ENCODE results near the gene DNM1. TPM values are rescaled to one million over a fixed set of nuclear protein-coding genes. Genes with fewer than 3 reads are reported as not detected.

DNM1 gene
- total and polyA plus RNA-seq, 4 donors: 1.2 to 23.7 (median 6.1) TPM

DNA sequence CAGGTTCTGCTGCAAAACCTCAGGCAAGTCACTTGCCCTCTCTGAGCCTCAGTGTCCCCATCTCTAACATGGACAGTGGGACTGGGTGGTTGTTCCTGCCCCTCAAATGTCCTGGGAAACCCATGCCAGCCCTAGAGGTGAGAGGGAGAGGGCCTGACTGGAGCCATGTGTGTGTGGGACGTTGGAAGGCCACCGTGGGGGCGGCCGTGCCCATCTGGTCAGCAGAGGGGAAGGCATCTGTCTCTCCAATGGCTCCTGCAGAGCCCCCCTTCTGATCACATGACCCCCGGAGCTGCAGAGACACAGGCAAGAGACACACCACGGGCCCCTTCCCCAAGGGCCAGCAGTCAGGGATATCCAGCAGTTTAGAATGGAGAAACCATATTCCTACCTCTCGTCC lies 1.7 kb downstream of the DNM1 start:
- Histone ChIP-seq H3K36me3 (ENCODE audit: control insufficient read depth in 4 of 4, insufficient read depth in 4 of 4, low read length in 4 of 4) (no peaks in the 10 kb centered on the region), H3K4me3 (no peak overlapping the region), H3K4me1 (ENCODE audit: control insufficient read depth in 5 of 5, insufficient read depth in 5 of 5, low read length in 5 of 5) (peaks cover 0 to 9% (median 0%) of the 10 kb centered on the region in 5 donors), H3K27ac (ENCODE audit: low read depth in 1 of 2, low read length in 1 of 2) (no peak overlapping the region), H3K9ac (ENCODE audit: insufficient read depth in 1 of 2, low read length in 2 of 2) (no peak overlapping the region), H3K9me3 (ENCODE audit: control insufficient read depth in 4 of 4, insufficient read depth in 3 of 4, low read length in 3 of 4) (no peaks in the 10 kb centered on the region), H3K27me3 (ENCODE audit: control insufficient read depth in 3 of 3, insufficient read depth in 3 of 3, low read length in 2 of 3) (peaks cover 0 to 5% (median 0%) of the 10 kb centered on the region in 3 donors)
- no peak for ATAC-seq (ENCODE audit: insufficient read depth, low FRiP score)
- TF ChIP-seq CTCF (IDR thresholded peaks at IDR 0.05; ENCODE audit: control extremely low read depth, extremely low read depth): no peak
- 70 to 90% methylated on average over 7 of the region's 7 CpGs for WGBS, 2 donors
- no peak for DNase-seq

- H3K27me3 ChIP-seq (ENCODE audit: control insufficient read depth in 3 of 3, insufficient read depth in 3 of 3, low read length in 2 of 3): peaks cover 0 to 5% (median 0%) of the 10 kb centered on the region in 3 donors
- DNase-seq: no peak
- peaks cover 0 to 9% (median 0%) of the 10 kb centered on the region in 5 donors for H3K4me1 ChIP-seq (ENCODE audit: control insufficient read depth in 5 of 5, insufficient read depth in 5 of 5, low read length in 5 of 5)
- H3K27ac ChIP-seq (ENCODE audit: low read depth in 1 of 2, low read length in 1 of 2): no peak overlapping the region
- H3K9ac ChIP-seq (ENCODE audit: insufficient read depth in 1 of 2, low read length in 2 of 2): no peak overlapping the region
- H3K4me3 ChIP-seq: no peak overlapping the region
- ATAC-seq (ENCODE audit: insufficient read depth, low FRiP score): no peak
- WGBS, 2 donors: 78 to 91% methylated on average over 16 of the region's 16 CpGs
- H3K9me3 ChIP-seq (ENCODE audit: control insufficient read depth in 4 of 4, insufficient read depth in 3 of 4, low read length in 3 of 4): no peaks in the 10 kb centered on the region
- no peak for TF ChIP-seq CTCF (IDR thresholded peaks at IDR 0.05; ENCODE audit: control extremely low read depth, extremely low read depth)
- H3K36me3 ChIP-seq (ENCODE audit: control insufficient read depth in 4 of 4, insufficient read depth in 4 of 4, low read length in 4 of 4): no peaks in the 10 kb centered on the region
Observed at GRCh38 chr9:128205296-128205944, 2.2 kb downstream of the DNM1 start.

GRCh38 chr9:128206484-128206883 lies 3.3 kb downstream of the DNM1 start:
- Histone ChIP-seq H3K36me3 (ENCODE audit: control insufficient read depth in 4 of 4, insufficient read depth in 4 of 4, low read length in 4 of 4) (no peaks in the 10 kb centered on the region), H3K27me3 (ENCODE audit: control insufficient read depth in 3 of 3, insufficient read depth in 3 of 3, low read length in 2 of 3) (peaks cover 0 to 5% (median 0%) of the 10 kb centered on the region in 3 donors)
- no peak for TF ChIP-seq CTCF (IDR thresholded peaks at IDR 0.05; ENCODE audit: control extremely low read depth, extremely low read depth)

More at GRCh38 chr9:128206484-128206883, 3.3 kb downstream of the DNM1 start:
- Histone ChIP-seq H3K27ac (ENCODE audit: low read depth in 1 of 2, low read length in 1 of 2) (no peak overlapping the region), H3K9ac (ENCODE audit: insufficient read depth in 1 of 2, low read length in 2 of 2) (no peak overlapping the region), H3K4me3 (no peak overlapping the region), H3K4me1 (ENCODE audit: control insufficient read depth in 5 of 5, insufficient read depth in 5 of 5, low read length in 5 of 5) (peaks cover 0 to 9% (median 0%) of the 10 kb centered on the region in 5 donors), H3K9me3 (ENCODE audit: control insufficient read depth in 4 of 4, insufficient read depth in 3 of 4, low read length in 3 of 4) (no peaks in the 10 kb centered on the region)
- no peak for DNase-seq
- 81 to 86% methylated on average over 3 of the region's 3 CpGs for WGBS, 2 donors
- ATAC-seq (ENCODE audit: insufficient read depth, low FRiP score): no peak

Data from lung (tissue), 12 donors.